Neural cell (in vitro differentiated cells): ENCODE data around the gene SLC27A6.

Experiments used
- EP300 ChIP-seq: fragments of 450-650 bp; conservative IDR thresholded peaks from 2 replicates; pipeline ENCODE4 v1.6.1; 2014; ENCODE audit warnings: antibody characterized with exemption, mild to moderate bottlenecking, moderate library complexity; ENCODE audit not compliant: poor library complexity, severe bottlenecking
- EZH2 ChIP-seq: fragments of 200-600, 300-800 bp; shearing (Covaris generic), sonication (generic); IDR thresholded peaks from 2 replicates; pipeline ENCODE4 v1.6.1; 2014; ENCODE audit warnings: antibody characterized with exemption, low read length, borderline replicate concordance, mild to moderate bottlenecking; ENCODE audit not compliant: insufficient read depth, poor library complexity, severe bottlenecking
- POLR2AphosphoS5 ChIP-seq: IDR thresholded peaks from 2 replicates; pipeline ENCODE4 v1.6.1; 2012
- RAD21 ChIP-seq: fragments of 450-650 bp; conservative IDR thresholded peaks from 2 replicates; pipeline ENCODE4 v1.6.1; 2014; ENCODE audit warnings: antibody characterized with exemption, mild to moderate bottlenecking, moderate library complexity
- SMC3 ChIP-seq: fragments of 450-650 bp; conservative IDR thresholded peaks from 2 replicates; pipeline ENCODE4 v1.6.1; 2014; ENCODE audit warnings: antibody characterized with exemption, mild to moderate bottlenecking, moderate library complexity; ENCODE audit not compliant: poor library complexity
- TF ChIP-seq, protein P1 (sequence below): IDR thresholded peaks from 2 replicates; pipeline ENCODE4 v1.6.1; 2012; ENCODE audit warnings: borderline replicate concordance
- TF ChIP-seq, protein P2 (sequence below): fragments of 450-650 bp; IDR thresholded peaks from 2 replicates; pipeline ENCODE4 v1.5.1; 2014; ENCODE audit warnings: antibody characterized with exemption, mild to moderate bottlenecking, moderate library complexity; ENCODE audit not compliant: poor library complexity, severe bottlenecking

DNA sequence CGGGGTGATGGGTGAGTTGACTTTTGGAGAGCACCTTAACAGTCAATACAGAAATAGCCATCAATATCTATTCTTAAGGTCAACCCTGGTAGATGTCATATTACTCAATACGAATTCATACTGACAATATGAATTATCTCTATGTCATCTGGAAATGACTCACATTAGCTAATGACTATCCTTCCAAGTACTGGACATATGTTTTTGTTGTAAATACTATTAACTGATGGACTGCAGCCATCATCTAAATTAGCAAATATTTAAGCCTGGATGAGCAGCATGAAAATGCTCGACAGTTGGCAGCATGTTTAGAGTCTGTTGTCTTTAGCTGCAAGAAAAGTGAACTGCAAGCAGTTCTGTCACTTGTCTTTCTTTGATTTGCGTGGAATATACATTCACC lies 109.6 kb downstream of the SLC27A6 start:
- TF ChIP-seq, protein P1, sequence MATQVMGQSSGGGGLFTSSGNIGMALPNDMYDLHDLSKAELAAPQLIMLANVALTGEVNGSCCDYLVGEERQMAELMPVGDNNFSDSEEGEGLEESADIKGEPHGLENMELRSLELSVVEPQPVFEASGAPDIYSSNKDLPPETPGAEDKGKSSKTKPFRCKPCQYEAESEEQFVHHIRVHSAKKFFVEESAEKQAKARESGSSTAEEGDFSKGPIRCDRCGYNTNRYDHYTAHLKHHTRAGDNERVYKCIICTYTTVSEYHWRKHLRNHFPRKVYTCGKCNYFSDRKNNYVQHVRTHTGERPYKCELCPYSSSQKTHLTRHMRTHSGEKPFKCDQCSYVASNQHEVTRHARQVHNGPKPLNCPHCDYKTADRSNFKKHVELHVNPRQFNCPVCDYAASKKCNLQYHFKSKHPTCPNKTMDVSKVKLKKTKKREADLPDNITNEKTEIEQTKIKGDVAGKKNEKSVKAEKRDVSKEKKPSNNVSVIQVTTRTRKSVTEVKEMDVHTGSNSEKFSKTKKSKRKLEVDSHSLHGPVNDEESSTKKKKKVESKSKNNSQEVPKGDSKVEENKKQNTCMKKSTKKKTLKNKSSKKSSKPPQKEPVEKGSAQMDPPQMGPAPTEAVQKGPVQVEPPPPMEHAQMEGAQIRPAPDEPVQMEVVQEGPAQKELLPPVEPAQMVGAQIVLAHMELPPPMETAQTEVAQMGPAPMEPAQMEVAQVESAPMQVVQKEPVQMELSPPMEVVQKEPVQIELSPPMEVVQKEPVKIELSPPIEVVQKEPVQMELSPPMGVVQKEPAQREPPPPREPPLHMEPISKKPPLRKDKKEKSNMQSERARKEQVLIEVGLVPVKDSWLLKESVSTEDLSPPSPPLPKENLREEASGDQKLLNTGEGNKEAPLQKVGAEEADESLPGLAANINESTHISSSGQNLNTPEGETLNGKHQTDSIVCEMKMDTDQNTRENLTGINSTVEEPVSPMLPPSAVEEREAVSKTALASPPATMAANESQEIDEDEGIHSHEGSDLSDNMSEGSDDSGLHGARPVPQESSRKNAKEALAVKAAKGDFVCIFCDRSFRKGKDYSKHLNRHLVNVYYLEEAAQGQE: no peak
- TF ChIP-seq, protein P2, sequence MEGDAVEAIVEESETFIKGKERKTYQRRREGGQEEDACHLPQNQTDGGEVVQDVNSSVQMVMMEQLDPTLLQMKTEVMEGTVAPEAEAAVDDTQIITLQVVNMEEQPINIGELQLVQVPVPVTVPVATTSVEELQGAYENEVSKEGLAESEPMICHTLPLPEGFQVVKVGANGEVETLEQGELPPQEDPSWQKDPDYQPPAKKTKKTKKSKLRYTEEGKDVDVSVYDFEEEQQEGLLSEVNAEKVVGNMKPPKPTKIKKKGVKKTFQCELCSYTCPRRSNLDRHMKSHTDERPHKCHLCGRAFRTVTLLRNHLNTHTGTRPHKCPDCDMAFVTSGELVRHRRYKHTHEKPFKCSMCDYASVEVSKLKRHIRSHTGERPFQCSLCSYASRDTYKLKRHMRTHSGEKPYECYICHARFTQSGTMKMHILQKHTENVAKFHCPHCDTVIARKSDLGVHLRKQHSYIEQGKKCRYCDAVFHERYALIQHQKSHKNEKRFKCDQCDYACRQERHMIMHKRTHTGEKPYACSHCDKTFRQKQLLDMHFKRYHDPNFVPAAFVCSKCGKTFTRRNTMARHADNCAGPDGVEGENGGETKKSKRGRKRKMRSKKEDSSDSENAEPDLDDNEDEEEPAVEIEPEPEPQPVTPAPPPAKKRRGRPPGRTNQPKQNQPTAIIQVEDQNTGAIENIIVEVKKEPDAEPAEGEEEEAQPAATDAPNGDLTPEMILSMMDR: no peak
- TF ChIP-seq RAD21: no peak
- TF ChIP-seq EZH2: no peak
- no peak for TF ChIP-seq EP300
- TF ChIP-seq SMC3: no peak
- no peak for TF ChIP-seq POLR2AphosphoS5
